Thyroid gland (tissue), 4 donors: Measurements from ENCODE around the gene CHCT1.

Experiments used
- CTCF ChIP-seq, 6 experiments: fragments of 200-600 bp in 3 of 6; fragments of 450-650 bp in 3 of 6; sonication (generic) in 3 of 6; IDR thresholded peaks; one replicate each; pipeline ENCODE4 v1.5.1; 2016 to 2019; ENCODE audit warnings: antibody characterized with exemption in 6 of 6, mild to moderate bottlenecking in 2 of 6, inconsistent platforms in 1 of 6, moderate library complexity in 1 of 6
- POLR2A ChIP-seq, 2 donors: fragments of 450-650 bp; IDR thresholded peaks; one replicate each; pipeline ENCODE4 v1.6.1; 2017; ENCODE audit warnings: antibody characterized with exemption in 2 of 2, mild to moderate bottlenecking in 2 of 2, moderate library complexity in 1 of 2

GRCh38 chr17:60383379-60383778 lies 38.9 kb upstream of the CHCT1 start:
- TF ChIP-seq CTCF (IDR thresholded peaks at IDR 0.05) (no peak), POLR2A (IDR thresholded peaks at IDR 0.05) (no peak)
